HUES6 (cell line): ENCODE measurements around the gene RIC1.
"Not testable (repeated sequence)": the region's sequence is repeated elsewhere in the genome, so short reads cannot be mapped to it uniquely, and the experiment has no call there.

Experiments used
- H3K27ac ChIP-seq: 2 replicates; pipeline ENCODE4 v1.7.0; 2013; ENCODE audit warnings: low read depth, mild to moderate bottlenecking, low read length, inconsistent platforms
- H3K27me3 ChIP-seq: 2 replicates; pipeline ENCODE4 v1.6.1; 2013; ENCODE audit warnings: low read length; ENCODE audit not compliant: control insufficient read depth, insufficient read depth
- H3K36me3 ChIP-seq: 2 replicates; pipeline ENCODE4 v1.6.1; 2013; ENCODE audit warnings: low read length; ENCODE audit not compliant: control insufficient read depth, insufficient read depth
- H3K4me1 ChIP-seq: 2 replicates; pipeline ENCODE4 v1.6.1; 2013; ENCODE audit warnings: low read length; ENCODE audit not compliant: control insufficient read depth, insufficient read depth
- H3K4me3 ChIP-seq: 2 replicates; pipeline ENCODE4 v1.5.1; 2013; ENCODE audit warnings: low read depth, low read length
- H3K9ac ChIP-seq: one replicate; pipeline ENCODE4 v1.6.1; 2013; ENCODE audit warnings: mild to moderate bottlenecking, low read length
- H3K9me3 ChIP-seq: 2 replicates; pipeline ENCODE4 v1.6.1; 2013; ENCODE audit warnings: low read depth, low read length; ENCODE audit not compliant: control insufficient read depth, insufficient read depth

The RIC1 gene

DNA sequence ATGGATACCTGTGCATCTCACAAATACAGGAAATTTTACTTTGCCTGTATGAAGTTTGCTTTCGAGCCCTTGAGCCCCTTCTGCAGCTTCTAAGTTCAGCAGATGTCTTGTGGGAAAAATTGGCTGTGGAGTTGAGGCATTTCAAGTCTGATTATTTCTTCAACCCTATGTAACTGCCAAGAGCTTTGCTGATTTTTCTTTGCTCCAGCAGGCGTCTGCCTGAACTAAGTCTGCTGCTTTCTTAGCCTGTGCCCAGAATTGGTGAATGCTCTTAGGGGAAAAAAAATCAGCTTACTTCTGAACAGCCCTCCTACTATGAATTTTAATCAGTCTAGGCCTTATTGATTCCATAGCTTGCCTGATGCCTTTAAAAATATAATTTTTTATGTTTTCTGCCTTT, 41.2 kb downstream of the RIC1 start:
- H3K36me3 ChIP-seq, result no peaks in the 10 kb centered on the region; the same call in 1 of the 2 replicates
- peaks cover 3% of the 10 kb centered on the region; the same call in 1 of the 2 replicates for H3K9me3 ChIP-seq
- no peak overlapping the region for H3K4me3 ChIP-seq
- H3K4me1 ChIP-seq, result peaks cover 10% of the 10 kb centered on the region; the same call in 1 of the 2 replicates
- H3K27me3 ChIP-seq, result no peaks in the 10 kb centered on the region
- no peak overlapping the region for H3K9ac ChIP-seq
- H3K27ac ChIP-seq, result no peak overlapping the region

DNA sequence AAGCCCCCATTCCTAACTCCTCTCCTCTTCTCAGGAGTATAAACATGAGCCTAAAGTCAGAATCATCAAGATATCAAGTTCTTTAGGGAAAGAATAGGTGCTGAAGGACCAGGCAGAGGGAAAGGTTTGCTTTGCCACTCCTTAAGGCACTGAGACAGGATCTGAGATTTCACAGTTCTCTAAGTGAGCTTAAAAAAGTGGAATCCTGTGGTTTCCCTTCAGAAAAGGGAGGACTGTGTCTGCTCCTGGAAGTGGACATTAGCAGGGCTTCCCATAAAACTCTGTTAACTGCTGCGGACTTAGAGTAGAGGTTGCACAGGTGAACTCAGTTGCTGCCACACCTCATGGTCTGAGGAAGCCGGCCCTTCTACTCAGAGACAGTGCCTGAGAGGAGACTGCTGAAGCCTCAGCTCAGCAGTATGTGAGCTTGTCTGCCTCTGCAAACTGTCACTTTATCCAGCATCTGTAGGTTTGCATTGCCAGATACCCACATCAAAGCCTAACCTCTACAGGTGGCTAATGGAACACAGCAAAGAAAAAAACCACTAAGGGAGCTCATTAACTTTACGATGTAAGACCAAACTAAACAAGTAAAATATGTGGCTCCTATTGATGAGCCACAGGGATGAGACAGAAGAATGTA, 42.9 kb downstream of the RIC1 start:
- Histone ChIP-seq H3K9ac (no peak overlapping the region), H3K4me3 (no peak overlapping the region)

DNA sequence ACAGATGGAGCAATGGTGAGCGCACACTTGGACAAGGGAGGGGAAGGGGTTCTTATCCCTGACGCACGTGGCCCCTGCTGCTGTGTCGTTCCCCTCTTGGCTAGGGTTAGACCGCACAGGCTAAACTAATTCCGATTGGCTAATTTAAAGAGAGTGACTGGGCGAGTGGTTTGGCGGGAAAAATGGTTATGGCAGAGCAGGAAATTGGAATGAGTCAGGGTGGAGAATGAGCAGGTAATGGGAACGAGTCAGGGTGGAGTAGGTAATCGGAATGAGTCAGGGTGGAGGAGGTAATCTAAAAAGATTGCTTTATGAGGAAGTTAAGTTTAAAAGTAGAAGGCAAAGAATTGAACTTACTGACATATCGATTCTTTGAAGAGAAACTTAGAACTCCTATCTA, 46.1 kb downstream of the RIC1 start:
- H3K27me3 ChIP-seq, H3K36me3 ChIP-seq, H3K9me3 ChIP-seq, H3K27ac ChIP-seq, H3K9ac ChIP-seq, H3K4me3 ChIP-seq: not testable (repeated sequence)
- peaks cover 10% of the 10 kb centered on the region; the same call in 1 of the 2 replicates for H3K4me1 ChIP-seq

More for the DNA sequence above, 42.9 kb downstream of the RIC1 start:
- Histone ChIP-seq H3K27ac (no peak overlapping the region), H3K36me3 (no peaks in the 10 kb centered on the region; the same call in 1 of the 2 replicates), H3K4me1 (peaks cover 10% of the 10 kb centered on the region; the same call in 1 of the 2 replicates), H3K27me3 (no peaks in the 10 kb centered on the region), H3K9me3 (peaks cover 3% of the 10 kb centered on the region; the same call in 1 of the 2 replicates)

DNA sequence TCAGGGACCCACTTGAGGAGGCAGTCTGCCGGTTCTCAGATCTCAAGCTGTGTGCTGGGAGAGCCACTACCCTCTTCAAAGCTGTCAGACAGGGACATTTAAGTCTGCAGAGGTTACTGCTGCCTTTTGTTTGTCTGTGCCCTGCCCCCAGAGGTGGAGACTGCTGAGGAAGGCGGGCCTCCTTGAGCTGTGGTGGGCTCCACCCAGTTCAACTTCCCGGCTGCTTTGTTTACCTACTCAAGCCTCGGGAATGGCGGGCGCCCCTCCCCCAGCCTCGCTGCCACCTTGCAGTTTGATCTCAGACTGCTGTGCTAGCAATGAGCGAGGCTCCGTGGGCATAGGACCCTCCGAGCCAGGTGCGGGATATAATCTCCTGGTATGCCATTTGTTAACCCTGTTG, 54.7 kb downstream of the RIC1 start:
- H3K4me1 ChIP-seq, H3K36me3 ChIP-seq, H3K9ac ChIP-seq, H3K27me3 ChIP-seq, H3K9me3 ChIP-seq, H3K27ac ChIP-seq: not testable (repeated sequence)
- H3K4me3 ChIP-seq, result peak overlapping the region; percentile 44; the same call in 1 of the 2 replicates

DNA sequence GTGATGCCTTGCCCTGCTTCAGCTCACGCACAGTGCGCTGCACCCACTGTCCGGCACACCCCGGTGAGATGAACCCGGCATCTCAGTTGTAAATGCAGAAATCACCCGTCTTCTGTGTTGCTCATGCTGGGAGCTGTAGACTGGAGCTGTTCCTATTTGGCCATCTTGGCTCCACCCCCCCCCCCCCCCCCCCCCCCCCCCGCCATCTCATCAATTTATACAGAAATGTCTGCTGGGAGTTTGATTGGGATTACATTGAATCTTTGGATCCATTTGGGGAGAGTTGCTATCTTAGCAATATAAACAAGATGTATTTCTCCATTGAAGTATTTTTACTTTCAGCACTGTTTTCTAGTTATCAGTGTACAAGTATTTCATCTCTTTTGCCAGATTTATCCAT, 55.2 kb downstream of the RIC1 start:
- no peak overlapping the region for H3K9ac ChIP-seq

DNA sequence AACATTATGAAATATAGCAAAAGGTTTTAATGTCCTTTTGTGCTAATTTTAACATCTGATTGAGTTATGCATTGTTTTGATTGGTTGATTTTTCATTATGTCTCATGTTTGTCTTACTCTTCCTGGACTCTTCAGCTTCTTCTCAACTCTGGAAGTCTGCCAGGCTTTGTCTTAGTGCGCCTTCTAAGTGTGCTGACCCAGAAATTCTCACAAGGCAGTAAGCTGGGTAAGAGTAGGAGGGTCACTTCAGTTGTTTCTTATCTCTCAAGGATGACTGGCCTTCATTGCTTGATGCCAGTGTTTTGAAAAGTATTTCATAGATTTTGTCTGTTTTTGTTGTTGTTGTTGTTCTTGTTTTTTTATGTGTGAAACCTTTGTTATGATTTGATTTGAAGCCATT, 59.2 kb downstream of the RIC1 start:
- Histone ChIP-seq H3K9me3 (no peaks in the 10 kb centered on the region), H3K4me1 (no peaks in the 10 kb centered on the region), H3K27me3 (no peaks in the 10 kb centered on the region), H3K9ac (no peak overlapping the region), H3K4me3 (no peak overlapping the region), H3K36me3 (no peaks in the 10 kb centered on the region), H3K27ac (no peak overlapping the region)

More for the DNA sequence above, 55.2 kb downstream of the RIC1 start:
- Histone ChIP-seq H3K27me3 (no peaks in the 10 kb centered on the region), H3K36me3 (no peaks in the 10 kb centered on the region), H3K4me3 (peak overlapping the region; percentile 44; the same call in 1 of the 2 replicates), H3K27ac (no peak overlapping the region), H3K9me3 (no peaks in the 10 kb centered on the region), H3K4me1 (no peaks in the 10 kb centered on the region)

DNA sequence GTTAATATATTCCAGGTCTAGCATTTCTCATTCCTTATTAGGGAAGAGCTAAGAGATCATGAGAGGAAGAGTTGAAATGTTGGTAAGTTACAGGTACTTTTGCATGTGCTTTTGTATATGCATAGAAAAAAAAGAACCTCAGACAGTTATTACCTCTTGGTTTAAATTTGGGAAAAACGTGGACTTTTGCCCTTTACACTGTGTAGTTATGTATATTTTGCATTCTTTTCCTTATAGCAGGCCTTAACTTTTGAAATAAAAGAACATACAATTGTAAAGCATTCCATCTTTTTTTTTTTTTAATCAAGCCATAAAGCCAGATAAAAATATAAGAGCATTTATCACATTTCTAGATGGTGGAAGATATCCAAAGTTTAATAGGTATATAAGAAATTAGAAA, 61.4 kb downstream of the RIC1 start:
- Histone ChIP-seq H3K4me1 (no peaks in the 10 kb centered on the region), H3K36me3 (no peaks in the 10 kb centered on the region), H3K9ac (no peak overlapping the region), H3K27ac (no peak overlapping the region), H3K4me3 (no peak overlapping the region), H3K27me3 (no peaks in the 10 kb centered on the region), H3K9me3 (no peaks in the 10 kb centered on the region)

DNA sequence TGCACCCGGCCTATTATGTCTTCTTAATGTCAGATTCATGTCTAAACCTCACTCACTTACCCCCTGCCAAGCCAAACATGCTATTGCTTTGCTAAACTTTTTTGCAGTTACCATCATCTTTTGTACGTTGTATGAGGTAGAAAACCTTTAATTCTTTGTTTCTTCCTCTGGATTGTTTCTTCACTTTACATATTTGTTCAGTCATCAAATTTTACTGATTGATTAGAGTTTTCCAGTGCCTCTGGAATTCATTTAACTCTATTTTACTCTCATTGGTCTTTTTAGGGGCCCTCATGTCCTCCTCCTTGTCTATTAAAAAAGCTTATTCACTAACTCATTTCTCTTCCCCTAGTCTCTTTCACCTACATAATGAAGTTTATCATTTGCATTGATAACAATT, 67.0 kb downstream of the RIC1 start:
- H3K27me3 ChIP-seq, result no peaks in the 10 kb centered on the region
- no peak overlapping the region for H3K27ac ChIP-seq
- H3K4me1 ChIP-seq, result no peaks in the 10 kb centered on the region
- H3K9ac ChIP-seq, result no peak overlapping the region
- no peak overlapping the region for H3K4me3 ChIP-seq
- no peaks in the 10 kb centered on the region for H3K9me3 ChIP-seq
- H3K36me3 ChIP-seq, result no peaks in the 10 kb centered on the region

DNA sequence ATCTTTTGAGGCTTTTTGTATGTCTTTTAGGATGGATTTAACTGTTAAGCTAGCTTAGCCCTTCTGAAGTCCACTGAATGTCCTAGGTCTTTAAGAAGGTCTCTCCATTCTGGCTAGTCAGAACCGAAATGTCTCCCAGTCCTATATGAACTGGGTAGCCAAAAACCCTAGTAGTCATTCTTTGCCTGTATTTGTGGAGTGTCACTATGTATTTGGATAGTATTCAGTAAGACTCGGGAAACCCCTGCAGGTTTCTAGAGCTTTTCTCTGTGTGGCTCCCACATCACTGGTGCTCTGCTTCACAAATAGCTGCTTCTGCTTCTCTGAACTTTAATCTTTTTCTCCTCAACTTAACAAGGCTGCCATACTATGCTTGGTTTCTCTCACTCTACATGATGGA, 68.0 kb downstream of the RIC1 start:
- no peaks in the 10 kb centered on the region for H3K4me1 ChIP-seq
- no peaks in the 10 kb centered on the region for H3K9me3 ChIP-seq
- H3K36me3 ChIP-seq, result no peaks in the 10 kb centered on the region

DNA sequence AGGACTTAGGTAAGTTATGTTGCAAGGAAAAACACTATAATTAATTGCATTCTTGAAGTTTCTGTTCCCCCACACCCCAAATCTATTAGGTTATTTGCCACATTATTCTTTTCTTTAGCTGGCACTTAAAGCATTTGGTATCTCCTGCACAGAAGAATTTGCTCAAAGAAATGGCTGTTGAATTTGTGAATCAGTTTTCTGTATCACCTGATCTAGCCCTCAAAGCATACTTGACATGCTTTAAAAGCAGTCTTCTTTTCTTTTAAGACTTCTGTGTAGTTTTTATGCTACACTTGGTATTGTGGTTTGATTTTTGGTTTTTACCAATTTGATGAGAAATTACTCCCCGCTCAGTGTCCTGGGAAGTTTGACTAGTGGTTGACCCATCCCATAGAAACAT, 69.1 kb downstream of the RIC1 start:
- Histone ChIP-seq H3K27me3 (no peaks in the 10 kb centered on the region), H3K27ac (no peak overlapping the region), H3K9ac (no peak overlapping the region), H3K4me1 (no peaks in the 10 kb centered on the region), H3K9me3 (no peaks in the 10 kb centered on the region), H3K4me3 (no peak overlapping the region), H3K36me3 (no peaks in the 10 kb centered on the region)

More for the DNA sequence above, 68.0 kb downstream of the RIC1 start:
- Histone ChIP-seq H3K9ac (no peak overlapping the region), H3K4me3 (no peak overlapping the region), H3K27ac (no peak overlapping the region), H3K27me3 (no peaks in the 10 kb centered on the region)

DNA sequence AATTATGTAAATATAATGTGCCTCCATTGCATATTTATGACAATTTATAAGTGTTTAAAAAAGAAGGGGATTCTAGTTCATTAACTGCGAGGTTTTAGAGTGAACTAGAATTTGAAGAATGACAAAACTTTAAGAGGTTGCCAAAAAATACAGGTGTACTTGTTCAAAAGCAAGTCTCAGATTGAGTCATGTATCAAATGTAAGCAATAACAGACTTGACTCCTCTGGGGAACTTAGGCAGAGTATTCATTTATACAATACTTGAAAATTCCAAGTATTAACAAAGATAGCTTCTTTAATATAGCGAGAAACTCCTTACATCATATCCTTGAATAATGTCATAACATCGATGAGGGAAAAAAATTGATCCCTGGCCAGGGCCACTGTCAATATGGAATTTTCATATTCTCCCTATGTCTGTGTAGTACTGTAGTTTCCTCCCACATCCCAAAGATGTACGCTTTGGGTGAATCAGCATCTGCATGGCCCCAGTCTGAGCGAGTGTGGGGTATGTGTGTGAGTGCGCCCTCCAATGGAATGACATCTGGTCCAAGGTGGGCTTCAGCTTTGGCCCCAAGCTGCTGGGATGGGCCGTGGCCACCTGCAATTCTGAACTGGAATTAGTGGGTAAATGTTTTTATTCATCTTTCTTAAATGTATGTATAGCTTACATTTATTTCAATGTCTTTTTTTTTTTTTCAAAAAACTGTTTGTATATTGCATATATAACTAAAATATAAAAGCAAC, 70.1 kb downstream of the RIC1 start:
- Histone ChIP-seq H3K27ac (no peak overlapping the region), H3K4me1 (no peaks in the 10 kb centered on the region), H3K9me3 (no peaks in the 10 kb centered on the region)

More for the DNA sequence above, 70.1 kb downstream of the RIC1 start:
- Histone ChIP-seq H3K9ac (no peak overlapping the region), H3K36me3 (no peaks in the 10 kb centered on the region), H3K27me3 (no peaks in the 10 kb centered on the region), H3K4me3 (no peak overlapping the region)
